Stimulated activated CD4-positive, alpha-beta T cell treated with anti-CD3 and anti-CD28 coated beads, Interleukin-1b, Interleukin-23, amount 100 ng/mL, for 24 hours (primary cell): ENCODE results near the gene ELL.

Source experiments
- DNase-seq, 4 experiments: peaks; one replicate each; pipeline ENCODE4 v3.0.0-alpha.2; 2020; ENCODE audit warnings: low read depth in 4 of 4, low spot score in 1 of 4

The ELL gene

DNA sequence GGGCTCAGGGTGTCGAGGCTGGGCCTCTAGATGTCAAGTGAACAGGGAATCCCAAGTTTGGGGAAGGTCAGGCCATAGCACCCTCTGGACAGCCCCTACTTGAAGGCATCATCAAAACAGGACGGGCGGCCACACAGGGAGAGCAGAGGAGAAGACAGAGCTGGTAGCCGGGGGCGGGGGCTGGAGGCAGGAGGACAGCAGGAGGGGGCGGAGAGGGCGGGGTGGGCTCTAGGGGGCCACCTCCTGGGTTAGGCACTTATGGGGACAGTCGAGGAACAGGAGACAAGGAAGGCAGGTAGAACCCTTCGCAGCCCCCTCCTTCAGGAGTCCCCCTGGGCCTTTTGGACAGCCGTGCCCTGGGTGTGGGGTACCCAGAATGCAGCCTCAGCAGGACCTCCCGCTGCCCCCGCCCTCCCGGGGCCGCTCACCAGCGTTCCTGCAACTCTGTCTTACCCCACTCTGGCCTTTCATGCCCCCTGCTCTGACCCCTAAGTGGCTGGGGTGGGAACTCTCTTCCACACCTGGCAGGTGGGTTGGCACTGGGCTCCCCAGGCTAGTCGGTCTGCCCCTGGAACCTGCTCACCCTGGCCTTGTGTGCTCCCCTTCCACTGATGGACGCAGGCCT, 96.9 kb downstream of the ELL start:
- no peak for DNase-seq

DNA sequence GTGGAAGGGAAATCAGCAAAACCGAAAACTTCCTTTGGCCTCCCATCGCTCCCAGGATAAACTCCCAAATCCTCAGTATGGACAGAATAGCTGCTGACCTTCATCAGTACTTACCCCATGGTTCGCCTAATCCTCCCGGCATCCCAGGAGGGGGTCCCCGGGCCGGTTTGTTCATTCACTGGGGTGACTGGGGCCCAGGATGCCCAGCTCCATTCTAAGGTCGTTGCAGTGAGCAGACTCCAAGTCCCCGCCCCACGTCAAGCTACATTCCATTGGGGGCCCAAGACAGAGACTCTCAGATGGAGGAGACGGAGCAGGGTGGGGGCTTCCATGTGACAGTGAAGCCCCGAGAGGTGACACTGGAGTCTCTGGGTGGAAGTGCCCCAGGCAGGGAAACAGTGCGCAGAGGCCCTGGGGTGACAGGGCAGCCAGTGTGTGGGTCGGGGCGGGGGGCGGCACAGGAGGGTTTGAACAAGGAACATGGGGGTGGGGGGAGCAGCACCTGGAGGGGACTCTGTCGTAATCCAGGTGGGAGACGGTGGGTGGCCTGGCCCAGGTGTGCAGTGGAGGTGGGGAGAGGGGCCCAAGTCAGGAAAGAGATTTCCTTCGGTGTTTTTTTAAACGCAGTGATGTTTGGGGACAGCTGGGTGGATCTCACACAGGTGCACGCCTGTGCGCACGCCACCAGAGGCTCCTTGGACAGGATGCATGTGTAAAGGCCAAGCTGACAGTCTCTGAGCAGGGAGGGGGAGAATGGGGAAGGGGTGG, 97.6 kb downstream of the ELL start:
- no peak for DNase-seq

DNA sequence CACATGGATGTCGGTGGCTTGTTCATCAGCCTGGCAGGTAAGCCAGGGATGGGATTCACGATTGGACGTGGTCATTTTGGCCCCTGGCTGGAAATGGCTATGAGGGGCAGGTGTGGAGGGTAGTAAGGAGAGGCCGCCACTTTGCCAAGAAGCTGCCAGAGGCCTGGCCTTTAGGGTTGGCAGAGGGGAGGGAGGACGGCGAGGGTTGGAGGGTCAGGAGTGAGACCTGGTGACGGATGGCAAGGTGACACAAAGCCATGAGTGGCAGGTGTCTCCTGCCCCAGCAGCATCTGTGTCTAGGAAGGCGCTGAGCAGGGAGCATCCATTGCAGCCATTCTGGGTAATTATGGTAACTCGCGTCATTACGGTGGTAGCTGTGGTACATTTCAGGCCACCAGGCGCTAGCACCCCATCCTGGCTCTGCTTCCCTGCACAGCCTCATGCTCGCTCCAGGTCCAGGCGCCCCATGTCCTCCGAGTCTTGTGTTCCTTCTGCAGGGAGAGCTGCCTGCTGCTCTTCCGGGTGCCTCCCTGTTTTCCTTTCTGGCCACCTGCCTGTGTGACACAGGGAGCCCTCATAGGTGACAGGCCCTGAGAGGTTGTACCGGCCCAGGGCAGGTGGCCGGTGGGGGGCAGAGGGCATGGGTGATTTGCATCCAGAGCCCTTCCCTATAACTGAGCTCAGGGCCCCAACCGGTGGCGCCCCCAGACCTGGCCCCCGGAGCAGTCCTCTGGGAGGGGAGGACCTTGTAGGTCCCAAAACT, 98.4 kb downstream of the ELL start:
- DNase-seq = no peak

GRCh38 chr19:18422530-18423191, 99.2 kb downstream of the ELL start:
- DNase-seq = no peak

GRCh38 chr19:18421371-18421959, 100.4 kb downstream of the ELL start:
- no peak for DNase-seq

- DNase-seq = no peak
These were observed 100.9 kb downstream of the ELL start for GRCh38 chr19:18420930-18421329.

- DNase-seq = peak in 1 of 4 experiments; percentile 27
These were observed 102.0 kb downstream of the ELL start for GRCh38 chr19:18419699-18420460.

GRCh38 chr19:18419195-18419698, 102.6 kb downstream of the ELL start, which contains the start of gene SSBP4:
SSBP4 (plus strand) TSS chr19:18419398; CDS start chr19:18419649, 251 bp downstream.
- peak in 2 of 4 experiments; percentile 53 to 58 for DNase-seq

DNA sequence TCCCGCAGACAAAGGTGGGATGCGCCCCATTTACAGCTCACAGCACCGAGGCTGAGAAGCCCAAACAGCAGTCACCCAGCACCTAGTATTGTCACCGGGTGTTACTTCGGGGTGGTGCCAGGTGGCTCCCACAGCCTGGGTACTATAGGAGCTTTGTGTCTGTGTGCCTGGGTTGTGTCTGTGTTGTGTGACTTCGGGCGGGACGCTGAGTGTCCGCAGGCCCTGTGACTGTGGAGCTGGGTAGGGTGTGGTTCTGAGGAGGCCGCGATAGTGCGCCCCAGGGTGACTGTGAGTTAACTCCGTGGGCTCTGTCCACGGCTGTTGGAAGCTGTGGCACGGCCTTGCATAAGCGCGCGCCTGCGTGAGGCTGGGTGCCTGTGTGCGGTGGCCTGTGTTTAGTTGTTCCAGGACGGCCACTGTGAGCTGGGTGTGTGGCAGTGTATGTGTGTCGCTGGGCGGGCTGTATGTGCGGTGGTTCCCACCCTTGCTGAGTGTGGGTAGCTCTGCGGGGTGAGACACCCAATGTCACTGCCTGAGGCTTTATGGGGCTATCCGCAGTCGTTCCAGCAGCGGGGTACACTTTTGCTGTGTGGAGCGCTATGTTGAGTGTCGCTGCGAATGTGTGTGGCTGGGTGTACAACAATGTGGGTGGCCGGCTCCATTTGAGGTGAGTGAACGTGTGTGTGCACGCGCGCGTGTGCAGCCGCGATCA, 103.2 kb downstream of the ELL start:
- no peak for DNase-seq

- DNase-seq = no peak
These were observed 103.8 kb downstream of the ELL start for GRCh38 chr19:18418029-18418482.

GRCh38 chr19:18417250-18418028, 104.4 kb downstream of the ELL start:
- no peak for DNase-seq

- DNase-seq = peak in 1 of 4 experiments; percentile 44
These were observed 105.1 kb downstream of the ELL start for GRCh38 chr19:18416778-18417249.

- DNase-seq = no peak
These were observed 106.5 kb downstream of the ELL start for GRCh38 chr19:18415178-18415867.

- no peak for DNase-seq
These were observed 107.2 kb downstream of the ELL start for GRCh38 chr19:18414504-18415177.

- no peak for DNase-seq
These were observed 109.1 kb downstream of the ELL start for GRCh38 chr19:18412610-18413239.

DNA sequence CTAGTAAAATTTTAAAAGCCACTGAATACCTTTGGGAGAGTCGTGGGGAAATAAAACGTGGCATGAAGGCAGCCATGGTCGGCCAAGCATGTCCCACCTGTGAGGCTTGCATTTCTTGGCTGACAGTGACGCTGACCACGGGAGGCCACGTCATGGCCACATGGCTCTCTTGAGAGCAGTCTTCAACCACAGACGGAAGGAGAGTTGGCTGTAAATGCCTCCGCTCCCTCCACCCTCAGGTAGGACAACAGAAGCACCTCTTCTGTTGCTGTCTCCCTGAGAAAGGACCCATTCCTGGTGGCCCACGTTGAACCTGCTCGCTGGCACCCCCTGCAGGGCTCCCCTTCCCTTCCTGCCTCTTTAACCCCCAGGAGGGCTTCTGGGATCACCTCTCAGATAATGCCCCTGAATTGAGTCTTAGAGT, 113.8 kb downstream of the ELL start:
- no peak for DNase-seq

GRCh38 chr19:18406749-18407148, 115.1 kb downstream of the ELL start:
- DNase-seq = no peak
